GM21528 (cell line): Measurements from ENCODE around the gene TMEM272.
A peak's percentile ranks its signal among the peaks of the same experiment; 100 is the strongest.

Experiments
- ATAC-seq: cut with Tn5 transposase; IDR thresholded peaks from one replicate; pipeline ENCODE4 v1.9.1; 2021; ENCODE audit warnings: mild to moderate bottlenecking, moderate library complexity; ENCODE audit not compliant: unreplicated experiment, low FRiP score

TMEM272 gene

DNA sequence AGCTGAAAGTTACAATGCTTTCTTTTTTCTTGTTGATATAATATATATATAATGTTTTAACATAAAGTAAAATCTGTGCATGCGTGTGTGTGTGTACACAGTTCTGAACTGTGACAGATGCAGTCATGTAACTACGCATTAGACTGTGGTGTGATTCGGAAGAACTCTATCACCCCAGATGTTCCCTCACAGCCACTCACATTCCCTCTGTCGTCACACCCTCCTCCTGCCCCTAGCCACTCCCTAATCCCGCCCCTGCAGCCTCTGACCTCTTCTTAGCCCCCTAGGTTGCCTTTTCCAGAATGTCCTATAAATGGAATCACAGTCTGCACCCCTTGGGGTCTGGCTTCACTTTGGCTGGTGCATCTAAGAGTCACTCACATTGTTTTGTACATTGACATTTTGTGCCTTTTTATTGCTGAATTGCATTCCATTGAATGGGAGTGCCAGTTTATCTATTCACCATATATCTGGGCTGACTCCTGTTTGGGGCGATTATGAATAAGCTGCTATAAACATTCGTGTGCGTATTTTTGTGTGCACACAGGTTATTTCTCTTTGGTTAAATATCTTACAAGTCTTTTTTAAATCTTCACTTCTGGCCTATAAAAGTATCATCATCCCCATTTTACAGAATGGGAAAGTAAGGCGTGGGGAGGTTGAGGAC, 61.4 kb downstream of the TMEM272 start:
- no peak for ATAC-seq

DNA sequence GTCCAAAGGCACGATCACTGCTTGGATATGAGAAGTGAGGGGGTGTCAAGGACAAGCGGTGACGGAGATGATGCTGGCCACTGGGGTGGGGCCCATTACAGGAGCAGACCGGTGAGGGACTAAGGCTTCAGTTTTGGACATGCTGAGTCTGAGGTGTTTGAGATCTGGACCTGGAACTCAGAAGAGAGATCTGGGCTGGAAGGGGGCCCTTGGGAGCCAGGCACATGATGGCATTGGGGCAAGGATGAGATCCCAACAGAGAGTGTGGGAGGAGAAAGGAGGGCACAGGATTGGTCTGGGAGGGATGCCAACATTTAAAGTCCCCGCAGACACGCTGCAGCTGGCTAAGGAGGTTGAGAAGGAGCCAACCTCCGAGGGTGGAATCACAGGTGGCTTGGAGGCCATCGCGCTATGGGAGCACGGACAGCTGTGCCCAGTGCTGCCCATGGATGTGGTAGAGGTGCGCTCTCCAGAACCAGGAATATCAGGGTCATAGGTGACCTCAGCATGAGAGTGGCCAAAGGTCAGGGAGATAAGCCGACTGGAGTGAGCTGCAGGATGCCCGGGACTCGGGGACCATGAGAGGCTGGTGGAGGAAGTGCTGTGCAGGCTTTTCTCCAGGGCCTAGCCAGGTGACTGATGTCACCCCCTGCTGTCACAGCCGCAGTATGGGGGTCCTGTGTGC, 62.8 kb downstream of the TMEM272 start:
- ATAC-seq = no peak

DNA sequence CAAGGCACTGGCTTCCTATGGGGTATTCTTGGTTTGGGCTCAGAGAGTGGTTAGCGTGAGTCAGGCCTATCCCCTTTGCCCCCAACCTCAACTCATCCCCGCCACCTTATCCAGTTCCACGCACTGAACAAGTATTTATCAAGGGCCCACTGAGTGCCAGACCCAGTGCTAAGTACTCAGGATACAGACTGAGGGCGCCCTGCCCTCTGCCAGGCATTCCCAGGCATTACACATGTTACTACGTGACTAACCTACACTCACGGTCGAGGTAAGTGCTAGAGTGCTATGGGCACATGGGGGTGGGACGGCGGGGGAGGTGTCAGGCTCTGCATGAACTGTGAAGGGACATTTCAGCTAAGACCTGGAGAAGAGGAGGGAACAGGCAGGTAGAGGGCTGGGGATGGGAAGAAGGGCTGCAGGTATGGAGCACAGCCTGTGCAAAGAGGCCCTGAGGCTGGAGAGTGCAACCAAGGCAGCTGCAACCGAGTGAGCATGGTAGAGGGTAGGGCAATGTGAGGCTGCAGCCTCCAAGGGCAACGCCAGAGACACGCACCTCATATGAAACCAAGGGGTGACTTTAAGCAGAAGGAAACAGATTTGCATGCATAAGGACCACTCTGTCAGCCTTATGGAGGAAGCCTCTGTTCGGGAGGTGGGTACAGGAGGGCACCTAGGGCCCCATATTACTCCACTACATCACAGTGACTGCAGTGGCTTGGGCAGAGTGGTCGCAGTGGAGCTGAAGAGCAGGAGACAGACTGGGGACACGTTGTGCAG, 63.5 kb downstream of the TMEM272 start:
- ATAC-seq = no peak

DNA sequence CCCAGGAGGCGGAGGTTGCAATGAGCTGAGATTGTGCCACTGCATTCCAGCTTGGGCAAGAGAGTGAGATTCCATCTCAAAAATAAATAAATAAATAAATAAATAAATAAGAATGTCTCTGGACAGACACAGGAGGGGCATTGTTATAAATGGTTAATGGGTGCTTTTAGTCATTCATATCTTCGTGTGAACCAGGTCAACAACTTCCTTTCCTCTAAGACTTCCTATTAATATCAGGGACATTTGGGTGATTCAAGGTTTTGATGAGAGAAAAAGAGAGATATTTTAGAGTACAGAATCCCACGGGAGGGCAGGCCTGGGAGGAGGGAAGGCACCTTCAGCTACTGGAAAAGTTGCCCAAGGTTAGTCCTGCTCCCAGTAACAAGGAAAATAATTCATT, 64.9 kb downstream of the TMEM272 start:
- no peak for ATAC-seq

DNA sequence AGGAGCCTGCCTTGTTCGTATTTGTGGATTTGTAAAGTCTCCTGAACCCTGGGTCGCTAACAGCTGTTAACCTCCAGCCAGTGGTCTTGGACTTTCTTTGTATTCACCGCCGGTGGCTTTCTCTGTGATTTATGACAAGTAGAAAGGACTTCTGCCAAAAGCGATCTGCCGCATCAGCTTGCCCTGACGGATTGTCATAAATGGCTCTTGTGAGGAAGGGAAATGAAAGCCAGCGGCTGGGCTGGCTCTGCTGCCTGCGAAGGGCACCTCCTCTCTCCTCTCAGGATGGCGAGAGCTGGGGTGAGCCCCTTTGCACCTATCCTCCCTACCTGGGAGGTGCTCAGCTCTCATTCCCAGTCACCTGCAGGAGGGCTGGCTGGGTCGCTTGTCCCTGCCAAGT, 66.6 kb downstream of the TMEM272 start:
- ATAC-seq = no peak

DNA sequence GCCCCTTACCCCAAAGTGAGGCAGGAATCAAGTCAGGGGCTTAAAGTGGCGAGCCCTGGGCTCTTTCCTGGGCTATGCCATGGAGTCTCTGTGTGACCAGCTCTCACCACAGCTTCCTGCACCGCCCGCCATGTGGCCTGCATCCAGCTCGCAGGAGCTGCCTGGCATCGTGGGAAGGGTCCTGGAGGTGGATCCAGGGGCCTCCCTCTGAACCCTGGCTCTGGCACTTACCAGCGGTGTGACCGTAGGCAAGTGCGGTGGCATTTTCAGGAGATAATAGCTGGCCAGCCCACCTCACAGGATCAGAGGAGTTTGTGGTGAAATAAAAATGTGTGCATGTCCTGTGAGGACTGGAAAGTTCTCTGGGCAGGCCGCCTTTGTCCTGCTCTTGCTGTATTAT, 67.1 kb downstream of the TMEM272 start:
- ATAC-seq = no peak

DNA sequence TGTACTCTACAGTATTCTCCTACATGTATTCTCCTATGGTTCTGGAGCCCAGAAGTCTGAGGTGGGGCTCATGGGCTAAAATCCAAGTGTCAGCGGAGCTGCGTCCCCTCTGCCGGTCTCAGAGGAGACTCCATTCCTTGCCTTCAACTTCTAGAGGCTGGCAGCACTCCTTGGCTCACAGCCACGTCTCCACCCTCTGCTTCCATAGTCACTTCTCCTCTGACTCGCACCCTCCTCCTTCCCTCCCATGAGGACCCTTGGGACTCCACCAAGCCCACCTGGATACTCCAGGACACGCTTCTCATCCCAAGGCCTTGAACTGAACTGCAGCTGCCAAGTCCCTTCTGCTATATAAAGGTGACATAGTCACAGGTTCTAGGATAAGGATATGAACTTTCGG, 68.8 kb downstream of the TMEM272 start:
- no peak for ATAC-seq

DNA sequence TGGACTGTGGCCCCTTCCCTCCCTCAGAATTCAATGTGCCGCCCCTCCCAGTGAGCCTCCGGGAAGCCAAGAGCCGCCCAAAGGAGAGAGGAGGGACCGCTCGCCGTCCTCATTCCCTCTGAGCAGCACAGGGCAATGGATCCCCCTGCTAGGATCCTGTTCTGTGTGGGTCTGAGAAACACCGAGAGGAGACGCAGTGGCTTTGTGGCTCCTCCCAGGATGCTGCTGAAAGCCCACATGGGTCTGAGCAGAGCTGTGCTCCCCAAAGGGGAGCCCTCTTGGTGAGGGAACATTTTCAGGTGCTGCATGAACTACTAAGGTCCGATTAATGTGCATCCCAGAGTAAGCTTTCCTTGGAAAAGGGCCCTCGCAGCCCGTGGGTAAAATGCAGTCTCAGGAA, 71.5 kb downstream of the TMEM272 start:
- ATAC-seq = no peak

DNA sequence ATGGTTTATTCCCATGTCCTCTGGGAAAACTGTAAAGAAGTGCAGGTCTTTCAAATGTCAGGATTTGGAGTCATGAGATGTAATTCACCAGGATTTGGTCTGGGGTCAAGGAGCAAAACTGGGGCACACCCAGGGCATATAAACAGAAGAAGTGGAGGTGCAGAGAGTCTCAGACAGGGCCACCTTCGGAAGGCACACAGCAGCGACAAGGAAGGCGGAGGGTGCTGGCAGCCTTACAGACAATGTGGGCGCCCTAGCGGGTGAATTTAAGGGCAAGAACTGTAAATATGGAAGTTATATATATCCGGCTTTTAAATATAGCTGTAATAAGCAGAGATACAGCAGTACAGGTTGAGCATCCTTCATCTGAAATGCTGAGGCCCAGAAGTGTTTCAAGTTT, 72.2 kb downstream of the TMEM272 start:
- no peak for ATAC-seq

DNA sequence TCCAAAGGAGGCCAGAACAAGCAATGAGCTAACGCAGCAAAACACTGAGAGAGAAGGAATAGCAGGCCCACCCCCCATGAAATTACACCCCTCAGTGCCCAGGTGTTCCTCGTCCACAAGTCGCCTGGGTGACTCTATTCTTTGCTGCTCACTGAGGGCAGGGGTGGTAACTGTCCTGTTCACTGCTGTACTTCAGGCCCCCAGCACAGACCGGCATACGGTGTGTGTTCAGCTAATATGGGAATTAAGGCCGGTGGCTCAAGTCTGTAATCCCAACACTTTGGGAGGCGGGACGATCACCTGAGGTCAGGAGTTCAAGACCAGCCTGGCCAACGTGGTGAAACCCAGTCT, 72.9 kb downstream of the TMEM272 start:
- no peak for ATAC-seq

DNA sequence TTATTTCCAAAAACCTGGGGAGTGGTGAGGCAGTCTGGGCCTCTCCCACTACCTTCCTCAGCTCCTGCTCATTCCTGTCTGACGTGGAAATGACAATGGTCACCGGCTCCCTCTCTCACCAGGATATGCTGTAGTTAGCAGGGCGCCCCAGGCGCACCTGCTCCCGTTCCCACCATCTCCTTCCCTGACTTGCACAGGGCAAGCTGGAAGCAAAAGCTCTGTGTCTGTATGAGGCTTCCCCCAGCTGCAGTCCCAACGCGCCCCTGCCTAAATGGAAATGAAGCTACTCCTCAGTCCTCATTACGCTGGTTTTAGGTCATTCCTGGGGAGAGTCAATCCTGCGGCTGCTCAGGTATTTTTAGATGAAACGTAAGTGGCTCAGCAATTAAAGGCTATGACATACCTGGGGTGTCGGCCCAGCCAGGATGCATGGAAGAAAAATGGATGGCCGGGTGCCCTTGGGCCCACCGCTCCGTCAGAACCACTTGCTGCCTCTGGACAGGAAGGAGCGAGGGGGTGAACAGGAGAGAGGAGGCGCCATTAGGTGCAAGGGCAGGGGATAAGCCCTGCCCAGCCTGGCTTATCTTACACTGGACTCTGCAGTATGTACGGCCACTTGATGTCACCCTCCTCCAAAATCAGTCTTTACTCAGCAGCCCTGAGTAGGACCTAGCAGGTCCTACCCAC, 73.4 kb downstream of the TMEM272 start:
- no peak for ATAC-seq

DNA sequence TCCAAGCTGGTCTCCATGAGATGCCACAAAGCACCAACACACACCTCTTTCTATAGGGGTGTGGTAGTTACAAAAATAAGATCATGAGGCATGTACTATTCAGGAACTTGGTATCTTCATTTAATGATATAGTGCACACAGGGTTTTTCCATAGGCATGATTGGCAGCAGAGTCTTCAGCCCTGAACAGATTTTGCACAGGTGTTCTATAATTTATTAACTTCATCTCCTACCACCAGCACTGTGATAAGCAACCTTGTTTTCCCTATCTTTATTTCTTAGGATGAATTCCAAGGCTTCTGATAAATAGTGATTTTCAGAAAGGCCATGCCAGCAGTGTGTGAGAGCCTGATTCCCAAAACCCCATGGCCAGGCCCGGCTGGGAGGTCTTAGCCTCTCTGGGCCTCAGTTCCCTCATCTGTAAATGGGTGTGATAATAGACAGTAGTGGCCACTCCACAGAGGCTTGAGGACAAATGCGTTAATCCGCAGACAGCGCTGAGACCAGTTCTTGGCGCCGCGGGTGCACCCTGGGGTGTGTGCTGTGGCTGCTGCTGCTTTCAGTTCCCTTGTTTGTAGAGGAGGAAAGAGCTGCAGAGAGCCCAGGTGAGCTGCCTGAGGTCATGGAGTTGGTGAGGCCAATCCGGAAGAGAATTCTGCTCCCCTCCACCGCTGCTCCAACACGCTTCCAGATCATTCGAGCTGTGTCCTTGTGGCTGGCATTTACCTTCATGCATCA, 74.1 kb downstream of the TMEM272 start:
- ATAC-seq = no peak

DNA sequence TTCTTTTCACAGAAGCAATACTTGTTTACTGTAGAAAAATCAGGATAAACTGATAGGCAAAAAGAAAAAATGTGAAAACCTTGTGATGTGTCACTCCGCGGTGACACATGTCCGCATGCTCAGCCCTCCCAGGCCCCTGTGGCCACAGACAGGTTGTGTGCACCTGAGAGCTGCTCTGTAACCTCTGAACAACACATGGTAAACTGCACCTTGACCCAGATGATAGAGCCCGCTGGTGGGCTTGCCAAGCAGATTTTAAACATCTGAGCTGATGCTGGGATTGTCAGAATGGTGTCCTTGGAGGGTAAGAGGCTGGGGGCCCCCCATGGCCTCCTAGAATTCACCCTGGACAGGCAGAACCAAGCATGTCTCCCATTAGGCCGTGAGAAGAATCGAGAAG, 74.8 kb downstream of the TMEM272 start:
- ATAC-seq = no peak

DNA sequence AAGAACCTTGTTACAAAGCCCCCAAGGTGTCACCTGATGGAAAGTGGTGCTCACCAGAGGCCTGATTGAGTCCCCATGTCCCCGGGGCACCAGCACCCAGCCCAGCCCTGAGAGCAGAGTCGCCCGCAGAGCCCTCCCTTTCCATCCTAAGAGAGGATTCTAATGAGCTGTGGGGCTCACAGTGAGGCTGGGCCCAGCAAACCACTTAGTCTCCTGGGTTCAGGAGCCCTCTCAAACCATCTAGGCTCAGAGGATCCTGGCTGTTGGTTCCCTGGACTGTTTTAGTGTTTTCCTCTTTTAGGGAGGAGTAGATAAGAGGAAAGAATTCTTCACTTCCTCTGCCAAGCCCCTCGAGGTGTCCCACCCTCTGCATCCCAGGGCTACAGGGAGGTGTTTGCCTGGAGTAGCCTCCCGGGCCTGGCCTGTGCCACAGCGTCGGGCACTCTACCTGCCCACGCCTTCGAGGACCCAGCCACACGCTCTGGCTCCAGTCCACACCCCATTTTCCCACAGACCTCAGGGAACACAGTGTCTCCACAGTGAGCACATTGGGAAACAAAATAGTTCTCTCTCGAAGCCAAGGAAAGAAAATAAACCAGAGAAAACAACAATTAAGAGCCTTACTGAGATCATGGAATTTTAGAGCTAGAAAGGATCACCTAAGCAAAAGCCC, 75.4 kb downstream of the TMEM272 start:
- no peak for ATAC-seq

DNA sequence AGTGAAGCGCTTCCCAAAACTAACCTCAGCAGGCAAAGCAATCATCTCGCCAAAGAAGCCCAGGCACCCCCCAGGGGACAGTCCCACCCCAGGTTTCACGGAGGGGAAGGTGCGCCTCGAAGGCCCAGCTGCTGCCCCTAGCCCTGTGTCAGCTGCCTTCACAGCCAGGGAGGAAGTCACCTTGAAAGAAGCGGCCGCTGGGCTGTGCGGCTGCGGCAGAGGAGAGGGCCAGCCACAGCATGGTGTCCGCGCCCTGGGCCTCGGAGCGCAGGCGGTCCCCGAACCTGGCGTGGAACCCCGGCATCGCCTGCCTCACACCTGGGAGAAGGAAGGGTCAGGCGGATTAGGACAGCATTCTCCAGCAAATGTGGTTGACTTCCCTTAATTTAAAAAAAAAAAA, 76.0 kb downstream of the TMEM272 start:
- ATAC-seq = no peak

DNA sequence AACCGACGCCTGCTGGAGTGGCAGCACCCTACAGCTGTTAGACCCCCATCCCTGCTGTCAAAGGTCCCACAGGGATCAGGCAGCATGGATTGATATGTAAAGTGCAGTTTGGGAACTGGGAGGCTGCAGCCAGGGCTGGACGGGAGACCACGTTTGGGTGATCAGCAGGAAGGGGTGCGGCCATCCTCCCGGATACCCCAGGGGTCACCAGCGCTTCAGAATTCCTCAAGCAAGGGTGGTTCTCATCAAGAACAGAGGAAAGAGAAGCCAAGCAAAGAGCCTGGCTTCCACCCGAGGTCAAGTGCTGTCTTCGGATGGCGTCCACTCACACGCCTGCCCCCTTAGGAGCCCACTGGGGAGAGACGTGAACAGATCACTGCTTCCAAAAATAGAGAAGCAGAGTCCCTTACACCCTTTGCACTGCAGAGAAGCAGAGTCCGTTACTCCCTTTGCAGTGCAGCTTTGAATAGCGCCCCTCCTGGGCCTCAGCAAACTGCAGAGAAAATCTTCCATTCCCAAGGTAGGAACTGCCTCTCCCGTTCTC, 76.5 kb downstream of the TMEM272 start:
- ATAC-seq = no peak

DNA sequence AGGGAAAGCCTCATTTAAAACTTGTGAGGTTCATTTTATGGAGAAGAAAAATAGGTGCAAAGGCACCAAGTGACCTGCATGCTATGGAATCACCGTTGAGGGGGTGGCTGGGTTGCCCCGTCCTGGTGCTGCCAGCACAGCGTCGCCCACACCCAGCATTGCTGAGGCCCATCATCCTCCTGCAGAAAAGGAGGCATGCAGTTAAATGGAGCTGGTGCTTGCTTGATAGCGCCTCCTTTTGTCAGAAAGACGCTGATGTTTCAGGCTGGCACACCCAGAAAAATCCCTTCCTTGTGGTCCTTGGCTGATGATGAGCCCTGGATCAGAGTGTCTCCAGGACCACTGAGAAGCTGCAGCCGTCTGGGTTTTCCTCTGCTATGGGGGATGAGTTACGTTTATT, 77.9 kb downstream of the TMEM272 start:
- ATAC-seq = no peak

DNA sequence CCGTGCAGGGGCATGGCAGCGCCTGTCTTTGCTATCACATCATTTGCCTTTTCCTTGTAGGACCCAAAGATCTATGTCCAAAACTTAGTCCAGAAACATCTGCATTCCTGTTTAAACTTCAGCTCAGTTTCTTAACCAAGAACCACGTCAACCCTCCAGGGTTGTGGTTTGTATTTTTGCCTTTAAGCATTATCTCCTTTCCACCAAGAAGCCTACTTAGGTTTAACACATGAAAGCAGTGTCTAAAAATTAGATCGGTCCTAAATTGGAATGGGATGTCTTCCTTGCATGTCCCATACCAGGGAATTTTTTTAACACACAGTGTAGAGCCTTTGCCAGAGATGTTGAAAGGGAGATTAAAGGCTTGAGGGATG, 79.8 kb downstream of the TMEM272 start:
- no peak for ATAC-seq

DNA sequence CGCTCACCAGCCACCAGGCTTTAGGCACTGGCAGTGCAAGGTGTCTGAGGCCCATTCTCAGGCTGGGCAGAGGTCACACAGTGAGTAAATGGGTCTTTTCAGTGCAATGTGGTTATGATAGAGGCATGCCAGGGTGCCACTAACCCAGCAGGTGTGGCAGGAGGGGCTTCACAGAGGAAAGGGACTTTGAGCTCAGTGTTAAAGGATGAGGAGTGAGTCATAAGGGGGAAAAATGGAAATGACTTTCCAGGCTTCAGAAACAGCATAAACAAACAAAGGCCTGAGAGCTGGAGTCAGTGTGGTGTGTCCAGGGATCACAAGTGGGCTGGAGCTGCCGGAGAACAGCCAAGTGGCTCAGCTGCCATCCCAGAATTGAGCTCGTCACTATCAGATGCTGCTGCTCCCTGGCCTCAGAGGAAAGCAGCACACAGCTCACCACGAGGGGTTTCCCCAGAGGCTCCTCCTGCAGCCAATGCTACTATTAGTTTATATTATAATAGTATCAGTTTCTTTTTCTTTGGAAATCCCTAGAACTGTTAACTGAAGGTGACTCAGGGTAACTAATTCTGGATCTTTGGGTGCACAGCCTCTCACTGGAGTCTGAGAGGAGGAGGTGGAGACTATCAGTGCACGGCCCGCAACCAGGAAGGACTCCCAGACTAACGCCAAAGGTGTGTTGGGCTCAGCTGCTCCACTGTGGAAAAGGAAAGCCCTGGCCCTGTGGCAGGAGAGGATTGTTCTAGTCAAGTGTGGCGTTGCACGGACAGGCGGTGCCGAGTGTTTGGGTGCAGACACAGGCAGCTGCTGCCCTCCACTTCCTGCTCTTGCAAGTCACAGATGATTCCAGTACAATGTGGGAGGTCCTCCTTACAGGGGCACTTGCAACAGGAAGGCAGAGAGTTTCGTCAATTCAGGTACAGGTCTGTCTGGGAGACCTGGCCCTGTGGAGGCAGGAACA, 80.5 kb downstream of the TMEM272 start:
- ATAC-seq = peak; percentile 92
